Measurements from ENCODE around the gene SH3BP5.

Gene SH3BP5

DNA sequence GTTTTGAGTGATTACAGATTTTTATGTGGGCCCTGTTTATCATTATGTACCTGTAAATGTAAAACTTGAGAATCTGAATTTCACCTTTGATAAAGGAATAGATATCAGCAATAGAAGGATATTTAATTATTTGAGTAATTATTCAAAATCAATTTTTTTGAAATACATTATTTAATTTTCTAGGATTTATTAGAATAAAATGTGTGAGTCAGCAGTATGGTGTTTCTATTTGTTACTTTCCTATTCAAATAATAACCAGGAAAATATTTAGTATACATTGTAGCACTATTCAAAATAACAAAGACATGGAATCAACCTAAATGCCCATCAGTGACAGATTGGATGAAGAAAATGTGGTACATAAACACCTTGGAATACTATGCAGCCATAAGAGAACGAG is 104.2 kb downstream of the SH3BP5 start:
- no peak for DNase-seq

DNA sequence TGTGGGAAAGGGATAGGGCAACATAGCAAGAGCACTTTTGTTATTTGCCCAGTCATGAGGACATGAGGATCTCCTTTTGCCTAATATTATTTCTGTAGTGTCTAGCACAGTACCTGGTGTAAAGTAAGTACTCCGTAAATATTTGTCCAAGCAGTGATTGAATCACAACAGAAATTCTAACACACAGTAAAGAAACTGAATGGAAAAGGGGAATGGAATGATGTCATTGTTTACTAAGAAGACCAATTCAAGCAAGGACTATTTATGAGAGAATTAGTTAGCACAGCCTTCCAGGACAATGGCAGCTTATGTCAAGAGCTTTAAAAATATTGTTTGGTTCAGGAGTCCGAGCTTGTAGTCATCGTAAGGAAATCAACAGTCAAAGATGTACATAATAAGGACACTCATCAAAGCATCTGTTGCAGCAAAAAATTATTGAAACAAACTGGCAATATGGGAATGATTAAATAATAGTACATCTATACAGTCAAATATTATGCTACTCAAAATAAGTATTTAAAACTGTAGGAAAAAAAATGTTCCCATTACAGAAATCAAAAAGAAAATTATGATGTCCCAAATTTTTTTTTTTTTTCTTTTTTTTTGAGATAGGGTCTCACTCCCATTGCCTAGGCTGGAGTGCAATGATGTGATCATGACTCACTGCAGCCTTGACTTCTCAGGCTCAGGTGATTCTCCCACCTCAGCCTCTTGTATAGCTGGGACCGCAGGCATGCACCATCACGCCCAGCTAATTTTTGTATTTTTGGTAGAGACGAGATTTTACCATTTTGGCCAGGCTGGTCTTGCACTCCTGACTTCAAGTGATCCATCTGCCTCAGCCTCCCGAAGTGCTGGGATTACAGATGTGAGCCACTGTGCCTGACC is 108.5 kb downstream of the SH3BP5 start:
- no peak for DNase-seq

DNA sequence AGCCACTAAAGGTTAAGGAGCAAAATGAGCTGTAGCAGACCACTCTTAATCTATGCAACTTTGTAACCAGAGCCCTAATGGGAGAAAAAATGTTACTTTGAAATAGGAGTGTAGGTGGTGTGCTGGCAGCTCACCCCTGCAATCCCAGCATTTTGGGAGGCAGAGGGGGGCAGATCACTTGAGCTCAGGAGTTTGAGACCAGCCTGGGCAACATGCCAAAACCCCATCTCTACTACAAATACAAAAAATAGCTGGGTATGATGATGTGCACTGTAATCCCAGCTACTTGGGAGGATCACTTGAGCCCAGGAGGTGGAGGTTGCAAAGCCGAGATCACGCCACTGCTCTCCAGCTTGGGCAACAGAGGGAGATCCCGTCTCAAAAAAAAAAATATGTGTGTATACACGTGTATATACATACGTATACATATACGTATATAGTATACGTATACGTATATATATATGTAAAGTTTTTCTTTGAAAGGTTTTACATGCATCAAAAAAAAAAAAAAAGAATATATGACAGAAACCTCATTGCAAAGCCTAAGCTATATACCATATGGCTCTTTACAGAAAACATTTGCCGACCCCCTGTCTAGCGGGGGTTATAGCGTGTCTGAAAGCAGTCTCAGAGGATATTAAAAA is 110.7 kb downstream of the SH3BP5 start:
- DNase-seq, result no peak

DNA sequence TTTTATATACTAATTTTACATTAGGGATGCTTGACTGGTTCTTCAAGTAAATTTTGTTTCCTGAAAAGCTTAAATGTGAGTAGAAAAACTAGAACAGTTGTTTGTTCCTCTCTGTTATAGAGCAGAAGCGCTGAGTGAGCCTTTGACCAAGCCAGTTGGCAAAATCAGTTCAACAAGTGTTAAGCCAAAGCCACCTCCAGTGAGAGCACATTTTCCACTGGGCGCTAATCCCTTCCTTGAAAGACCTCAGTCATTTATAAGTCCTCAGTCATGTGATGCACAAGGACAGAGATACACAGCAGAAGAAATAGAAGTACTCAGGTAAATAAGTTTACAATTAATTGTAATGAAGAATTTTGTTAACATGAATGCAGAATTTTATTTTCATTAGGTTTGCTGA is 111.7 kb downstream of the SH3BP5 start:
- no peak for DNase-seq

DNA sequence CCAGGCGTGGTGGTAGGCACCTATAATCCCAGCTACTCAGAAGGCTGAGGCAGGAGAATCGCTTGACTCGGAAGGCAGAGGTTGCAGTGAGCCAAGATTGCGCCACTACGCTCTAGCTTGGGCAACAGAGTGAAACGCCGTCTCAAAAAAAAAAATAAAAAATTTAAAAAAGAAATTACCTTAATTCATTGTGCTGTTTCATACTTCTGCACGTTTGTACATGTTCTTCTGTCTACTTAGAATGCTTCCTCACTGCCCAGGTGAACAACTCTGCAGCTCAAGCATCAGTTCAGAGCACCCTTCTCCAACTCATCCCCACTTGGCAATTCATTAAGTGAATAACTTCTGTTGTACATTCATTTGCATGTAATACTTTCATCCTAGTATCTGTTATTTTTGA is 112.3 kb downstream of the SH3BP5 start:
- no peak for DNase-seq

DNA sequence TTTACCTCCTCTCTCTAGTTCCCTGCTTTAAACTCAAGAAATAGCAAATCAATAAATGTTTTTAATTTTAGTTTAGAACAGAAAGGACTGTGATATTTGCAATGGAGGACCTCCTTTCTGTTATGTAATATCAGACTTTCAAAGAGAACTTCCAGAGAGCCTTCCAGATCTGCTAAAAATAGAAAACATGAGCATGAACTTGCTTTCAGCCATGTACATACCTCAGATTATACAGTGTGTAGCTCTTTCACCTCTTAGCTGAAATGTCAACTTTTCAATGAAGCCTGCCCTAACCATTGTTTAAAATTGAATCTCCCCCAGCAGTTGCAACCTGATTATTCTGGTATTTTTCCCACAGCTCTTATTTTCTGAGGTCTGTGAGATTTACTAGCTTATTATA is 113.7 kb downstream of the SH3BP5 start:
- DNase-seq, result no peak

DNA sequence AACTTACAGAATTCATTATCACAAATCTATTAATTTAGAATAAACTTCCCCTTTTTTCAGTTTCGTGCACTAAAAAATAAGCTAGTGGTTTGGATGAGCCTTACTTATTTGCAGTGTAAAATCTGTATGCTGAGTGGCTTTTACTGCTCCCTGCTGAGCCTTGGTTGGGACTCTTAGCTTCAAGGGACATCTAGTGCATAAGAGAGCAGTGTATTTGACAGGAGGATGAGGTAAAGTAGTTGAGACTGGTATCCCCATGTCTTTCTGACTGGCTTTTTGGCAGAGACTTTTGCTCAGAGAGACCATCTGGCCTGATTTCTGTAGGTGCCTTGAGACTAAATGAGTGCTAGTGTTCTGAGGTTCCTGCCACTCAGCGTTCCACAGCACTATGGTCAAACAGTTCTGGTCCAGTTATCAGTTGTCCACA is 114.5 kb downstream of the SH3BP5 start:
- no peak for DNase-seq

DNA sequence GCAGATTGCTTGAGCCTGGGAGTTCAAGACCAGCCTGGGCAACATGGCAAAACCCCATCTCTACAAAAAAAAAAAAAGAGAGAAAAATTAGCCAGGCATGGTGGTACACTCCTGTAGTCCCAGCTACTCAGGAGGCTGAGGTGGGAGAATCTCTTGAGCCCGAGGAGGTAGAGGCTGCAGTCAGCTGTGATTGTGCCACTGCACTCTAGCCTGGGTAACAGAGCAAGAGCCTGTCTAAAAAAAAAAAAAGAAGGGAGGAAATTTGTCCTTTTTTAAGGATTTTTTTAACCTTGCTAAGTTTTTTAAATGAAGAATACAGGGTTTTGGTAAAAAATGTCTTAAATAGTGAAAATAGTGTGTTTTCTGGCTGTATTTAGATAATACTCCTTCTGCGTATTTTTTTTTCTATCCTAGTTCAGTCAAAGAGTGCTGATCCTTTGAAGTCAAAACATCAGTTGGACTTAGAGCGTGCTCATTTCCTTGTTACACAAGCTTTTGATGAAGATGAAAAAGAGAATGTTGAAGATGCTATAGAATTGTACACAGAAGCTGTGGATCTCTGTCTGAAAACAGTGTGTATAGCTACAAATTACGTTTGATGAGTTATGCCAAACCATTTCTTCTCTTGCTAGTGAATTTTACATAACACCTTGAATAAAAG is 115.2 kb downstream of the SH3BP5 start:
- no peak for DNase-seq

DNA sequence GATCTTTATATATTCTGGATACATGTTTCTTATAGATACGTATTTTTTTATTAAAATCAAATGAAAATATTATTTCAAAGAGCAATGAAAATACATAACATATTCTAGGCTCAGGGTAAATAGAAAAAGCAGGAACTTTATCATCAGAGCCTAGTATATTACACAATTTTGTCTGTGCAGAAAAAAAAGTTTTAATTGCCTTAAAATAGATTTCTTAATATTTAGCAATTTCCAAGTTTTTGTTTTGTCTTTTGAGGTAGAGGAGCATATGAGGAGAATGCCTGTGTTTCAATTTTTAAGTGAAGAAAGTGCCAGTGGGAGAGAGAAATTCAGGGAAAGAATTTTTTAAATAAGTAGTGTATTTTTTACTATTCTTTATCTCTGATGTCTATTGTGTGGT is 115.9 kb downstream of the SH3BP5 start:
- DNase-seq, result no peak

DNA sequence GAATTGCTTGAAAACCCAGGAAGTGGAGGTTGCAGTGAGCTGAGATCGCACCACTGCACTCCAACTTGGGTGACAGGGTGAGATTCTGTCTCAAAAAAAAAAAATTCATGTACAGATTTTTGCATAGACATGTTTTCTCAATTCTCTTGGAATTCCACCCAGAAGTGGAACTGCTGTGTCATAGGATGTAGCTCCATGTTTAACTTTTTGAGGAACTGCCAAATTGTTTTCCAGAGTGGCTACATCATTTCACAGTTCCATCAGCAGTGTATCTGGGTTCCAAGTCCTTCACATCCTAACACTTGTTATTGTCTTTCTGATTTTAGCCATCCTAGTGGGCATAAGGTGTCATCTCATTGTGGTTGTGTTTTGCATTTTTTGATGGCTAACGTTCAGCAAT is 116.4 kb downstream of the SH3BP5 start:
- DNase-seq, result no peak

DNA sequence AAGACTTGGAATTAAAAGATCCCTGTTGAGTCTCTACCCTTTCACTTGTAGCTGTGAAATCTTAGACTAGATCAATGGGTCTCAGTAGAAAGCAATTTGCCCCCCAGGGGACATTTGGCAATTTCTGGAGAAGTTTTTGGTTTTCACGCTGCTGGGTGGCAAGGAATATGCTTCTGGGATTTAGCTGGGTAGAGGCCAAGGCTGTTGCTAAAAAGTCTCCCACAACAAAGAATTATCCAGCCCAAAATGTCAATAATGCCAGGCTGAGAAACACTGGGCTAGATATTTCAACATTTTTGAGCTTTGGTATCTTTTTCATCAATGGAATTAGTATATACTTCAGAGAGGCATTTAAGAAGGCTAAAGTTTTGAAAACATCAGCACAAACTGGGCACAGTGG is 117.6 kb downstream of the SH3BP5 start:
- DNase-seq, result no peak

DNA sequence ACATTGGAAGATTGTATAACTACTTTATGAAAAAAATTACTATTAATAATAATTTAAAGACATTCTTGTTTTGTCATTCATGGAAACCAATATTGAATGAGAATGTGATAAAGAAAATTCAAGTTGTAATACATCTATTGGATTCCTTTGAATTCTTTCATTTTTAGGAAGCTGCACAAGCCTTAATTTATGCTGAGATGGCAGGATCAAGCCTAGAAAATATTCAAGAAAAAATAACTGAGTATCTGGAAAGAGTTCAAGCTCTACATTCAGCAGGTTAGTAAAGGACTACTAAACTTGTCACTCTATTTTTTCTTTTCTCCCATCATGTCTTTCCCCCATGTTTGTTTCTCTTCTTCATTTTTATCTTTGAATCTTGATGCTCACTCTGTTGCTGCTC is 120.4 kb downstream of the SH3BP5 start:
- DNase-seq, result no peak

DNA sequence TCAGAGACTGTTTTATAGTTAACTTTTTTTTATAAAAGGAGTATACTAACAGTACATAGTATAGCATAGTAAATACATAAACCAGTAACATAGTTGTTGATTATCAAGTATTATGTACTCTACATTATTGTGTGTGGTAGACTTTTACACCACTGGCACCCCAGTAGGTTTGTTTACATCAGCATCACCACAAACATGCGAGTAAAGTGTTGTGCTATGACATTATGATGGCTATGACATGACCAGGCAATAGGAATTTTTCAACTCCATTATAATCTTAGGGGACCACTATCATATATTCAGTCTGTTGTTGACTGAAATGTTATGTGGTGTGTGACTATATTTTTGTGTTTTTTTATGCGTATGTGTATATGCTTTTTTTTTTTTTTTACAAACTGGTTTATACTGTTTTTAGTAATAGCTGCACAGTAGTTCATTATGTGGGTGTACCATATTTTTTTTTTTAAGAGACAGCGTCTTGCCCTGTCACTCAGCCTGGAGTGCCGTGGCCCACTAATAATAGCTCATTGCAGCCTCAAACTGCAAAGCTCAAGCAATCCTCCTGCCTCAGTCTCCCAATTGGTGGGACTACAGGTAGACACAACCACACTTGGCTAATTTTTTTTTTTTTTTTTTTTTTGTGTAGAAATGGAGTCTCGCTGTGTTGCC is 124.4 kb downstream of the SH3BP5 start:
- DNase-seq, result no peak

DNA sequence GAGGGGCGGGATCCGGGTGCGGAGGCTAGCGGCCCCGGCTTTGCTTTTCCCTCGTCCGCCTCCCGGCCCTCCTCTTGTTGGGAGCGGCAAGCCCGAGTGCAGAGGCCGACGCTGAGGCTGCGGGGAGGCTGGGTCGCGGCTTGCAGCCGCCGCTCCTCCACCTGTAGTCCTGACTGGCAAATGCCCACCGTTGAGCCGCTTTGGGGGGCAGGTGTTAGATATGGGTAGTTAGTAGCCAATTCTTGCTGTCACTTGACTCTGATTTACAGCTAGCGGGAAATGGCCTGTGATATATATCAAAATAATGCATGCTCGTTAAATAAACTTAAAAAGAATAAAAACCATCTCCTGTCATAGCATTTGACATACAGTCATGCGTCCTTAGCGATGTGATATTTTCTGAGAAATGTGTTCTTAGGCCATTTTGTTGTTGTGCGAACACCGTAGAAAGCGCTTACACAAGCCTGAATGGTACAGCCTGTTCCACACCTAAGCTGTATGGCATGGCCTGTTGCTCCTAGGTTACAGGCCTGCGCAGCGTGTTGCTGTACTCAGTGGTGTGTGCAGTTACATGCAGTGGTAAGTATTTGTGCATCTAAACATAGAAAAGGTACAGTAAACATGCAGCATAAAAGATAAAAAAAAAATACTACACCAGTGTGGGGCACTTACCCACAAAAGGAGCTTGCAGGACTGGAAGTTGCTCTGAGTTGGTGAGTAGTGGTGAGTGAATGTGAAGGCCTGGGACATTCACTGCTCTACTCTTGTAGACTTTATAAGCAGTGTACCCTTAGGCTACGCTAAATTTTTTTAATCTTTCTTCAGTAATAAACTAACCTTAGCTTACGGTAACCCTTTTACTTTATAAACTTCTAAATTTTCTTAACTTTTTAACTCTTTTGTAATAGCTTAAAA is 125.5 kb downstream of the SH3BP5 start:
- no peak for DNase-seq

DNA sequence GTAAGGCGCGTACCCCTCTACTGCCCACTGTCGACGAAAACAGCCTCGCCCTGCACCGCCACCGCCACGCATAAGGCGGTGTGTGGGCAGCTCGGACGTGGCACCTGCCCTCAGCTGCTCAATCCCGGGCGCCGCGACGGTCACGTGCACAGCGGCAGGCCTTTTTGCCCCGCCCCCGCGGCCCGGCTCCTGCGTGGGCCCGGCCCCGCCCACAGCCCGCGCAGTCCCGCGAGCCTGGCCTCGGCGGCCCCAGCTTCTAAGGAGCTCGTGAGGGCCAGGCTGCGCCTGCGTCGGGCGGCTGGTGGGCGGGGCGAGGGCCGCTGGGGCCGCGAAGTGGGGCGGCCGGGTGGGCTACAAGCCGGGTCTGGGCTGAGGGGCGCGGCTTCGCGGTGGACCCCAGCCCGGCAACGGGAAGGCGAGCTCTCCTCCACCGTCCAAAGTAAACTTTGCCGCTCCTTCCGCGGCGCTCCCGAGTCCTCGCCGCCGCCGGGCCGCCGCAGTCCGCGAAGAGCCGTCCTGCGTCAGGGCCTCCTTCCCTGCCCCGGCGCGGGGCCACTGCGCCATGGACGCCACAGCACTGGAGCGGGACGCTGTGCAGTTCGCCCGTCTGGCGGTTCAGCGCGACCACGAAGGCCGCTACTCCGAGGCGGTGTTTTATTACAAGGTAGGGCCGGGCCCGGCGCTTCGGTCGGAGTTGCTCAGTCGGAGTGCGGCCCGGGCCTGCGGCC is 126.3 kb downstream of the SH3BP5 start, which contains the start of gene CAPN7:
TSS of gene CAPN7 (plus strand) at position 313 of the 728 bp plus-strand sequence. CDS start at position 563, 250 bp downstream.
- no peak for DNase-seq

DNA sequence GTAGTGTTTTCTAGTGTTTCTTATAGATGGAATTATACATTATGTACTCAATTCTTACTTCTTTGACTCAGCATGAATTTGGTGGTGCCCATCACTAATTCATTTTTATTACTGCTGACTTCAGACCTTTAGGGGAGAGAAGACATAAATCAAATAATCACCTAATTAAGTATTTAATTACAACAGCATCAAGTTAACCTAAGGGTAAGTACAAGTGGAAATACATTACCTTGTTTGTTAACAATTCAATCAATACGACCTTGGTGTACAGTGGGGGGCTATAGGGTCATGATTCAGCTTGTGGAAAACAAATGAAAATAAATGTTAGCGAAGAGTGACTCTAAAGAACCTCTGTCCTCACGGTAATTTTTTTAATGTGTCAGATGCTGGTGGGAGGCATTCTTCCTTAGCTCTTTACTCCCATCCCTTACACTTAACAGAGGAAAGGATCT is 126.9 kb downstream of the SH3BP5 start:
- no peak for DNase-seq

All from SW 1271 (cell line).